Epithelial cell of proximal tubule (primary cell): ENCODE data around the gene ELMOD1. TPM values are rescaled to one million over a fixed set of nuclear protein-coding genes. Genes with fewer than 3 reads are reported as not detected.

ENCODE experiments used
- DNase-seq: peaks from one replicate; pipeline ENCODE4 v3.0.0-alpha.2; 2011; ENCODE audit warnings: low read depth
- H3K4me3 ChIP-seq: 2 replicates; pipeline ENCODE4 v1.5.1; 2011; ENCODE audit warnings: low read depth, mild to moderate bottlenecking, low read length
- CTCF ChIP-seq: conservative IDR thresholded peaks from 2 replicates; pipeline ENCODE4 v1.5.1; 2012; ENCODE audit warnings: low read depth, mild to moderate bottlenecking, low read length
- total RNA-seq: library from RNA; depleted of rRNA; stranded (reverse); fragments of >200 nt; gene quantifications from 2 replicates; pipeline ENCODE4 v1.2.3, GENCODE V29; 2015

ELMOD1 gene
- total RNA-seq, 1 donor from 2014 or later, result not detected

DNA sequence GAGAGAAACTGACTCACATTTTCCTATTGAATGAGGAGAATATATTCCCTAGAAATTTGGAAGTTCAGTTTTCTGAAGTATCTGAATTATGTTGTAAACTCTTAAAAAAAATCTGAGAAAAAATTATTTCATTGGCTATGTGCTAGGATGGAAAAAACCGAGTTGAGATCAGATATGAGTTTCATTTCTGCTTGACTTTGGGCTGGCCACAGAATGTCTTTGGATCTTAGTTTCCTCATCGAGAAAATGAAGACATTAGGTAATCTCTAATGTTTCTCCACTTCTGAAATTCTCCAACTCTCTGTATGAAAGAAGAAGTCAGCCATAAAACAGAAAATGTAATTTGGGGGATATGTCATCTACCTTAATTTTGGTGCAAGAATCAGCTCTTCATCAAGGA lies 92.1 kb downstream of the ELMOD1 start:
- TF ChIP-seq CTCF, result no peak
- DNase-seq, result no peak
- H3K4me3 ChIP-seq, result no peak overlapping the region

GRCh38 chr11:107683807-107684206 lies 92.9 kb downstream of the ELMOD1 start:
- DNase-seq, result no peak
- no peak overlapping the region for H3K4me3 ChIP-seq
- peak; percentile 52 for TF ChIP-seq CTCF

- no peak overlapping the region for H3K4me3 ChIP-seq
- no peak for TF ChIP-seq CTCF
- no peak for DNase-seq
Measured at GRCh38 chr11:107688322-107688918, 97.5 kb downstream of the ELMOD1 start.

GRCh38 chr11:107689317-107690202 lies 98.6 kb downstream of the ELMOD1 start:
- no peak overlapping the region for H3K4me3 ChIP-seq
- DNase-seq, result no peak
- peak; percentile 82 for TF ChIP-seq CTCF

GRCh38 chr11:107691000-107691750 lies 100.2 kb downstream of the ELMOD1 start:
- no peak for DNase-seq
- no peak for TF ChIP-seq CTCF
- H3K4me3 ChIP-seq, result no peak overlapping the region

- H3K4me3 ChIP-seq, result no peak overlapping the region
- DNase-seq, result no peak
- TF ChIP-seq CTCF, result no peak
Measured at GRCh38 chr11:107695446-107695845, 104.5 kb downstream of the ELMOD1 start.
